Lower leg skin (tissue), 4 donors: ENCODE results near the gene CEMP1. TPM values are rescaled to one million over a fixed set of nuclear protein-coding genes. Genes with fewer than 3 reads are reported as not detected.
"Not testable (repeated sequence)": the region's sequence is repeated elsewhere in the genome, so short reads cannot be mapped to it uniquely, and the experiment has no call there.

Source experiments
- DNase-seq, 2 donors: peaks; one replicate each; pipeline ENCODE4 v3.0.0-alpha.2; 2019; ENCODE audit warnings: low spot score in 2 of 2
- H3K4me3 ChIP-seq: fragments of 200-600 bp; sonication (generic); 2 replicates; pipeline ENCODE4 v1.5.1; 2017; ENCODE audit warnings: mild to moderate bottlenecking, low read depth; ENCODE audit not compliant: poor library complexity, severe bottlenecking
- POLR2A ChIP-seq, 2 donors: fragments of 450-650 bp; IDR thresholded peaks; one replicate each; pipeline ENCODE4 v1.6.1; 2016 to 2017; ENCODE audit warnings: antibody characterized with exemption in 2 of 2, mild to moderate bottlenecking in 1 of 2, moderate library complexity in 1 of 2
- WGBS, 2 donors: methylation state at CpG; one replicate each; pipeline ENCODE4 v1.1.5; 2018; 5-methylcytosine and 5-hydroxymethylcytosine counted together
- intact Hi-C: fragments of 100-400 bp; cut with DNase I; formaldehyde crosslinking; loops from one replicate; pipeline ENCODE4 v1.15.0; 2023; ENCODE audit warnings: low total_unique reads
- total RNA-seq, 4 donors: library from RNA; depleted of rRNA; stranded (reverse); fragments of >200 nt; gene quantifications; one replicate each; pipeline ENCODE4 v1.1.0, GENCODE V29; 2016
- TF ChIP-seq, protein P1 (sequence below), 3 donors: fragments of 450-650 bp; IDR thresholded peaks; one replicate each; pipeline ENCODE4 v1.5.1; 2016; ENCODE audit warnings: antibody characterized with exemption in 3 of 3, mild to moderate bottlenecking in 3 of 3, moderate library complexity in 2 of 3

The CEMP1 gene
- total RNA-seq, 4 donors from 2014 or later: 0.17 to 5.9 (median 0.83) TPM

DNA sequence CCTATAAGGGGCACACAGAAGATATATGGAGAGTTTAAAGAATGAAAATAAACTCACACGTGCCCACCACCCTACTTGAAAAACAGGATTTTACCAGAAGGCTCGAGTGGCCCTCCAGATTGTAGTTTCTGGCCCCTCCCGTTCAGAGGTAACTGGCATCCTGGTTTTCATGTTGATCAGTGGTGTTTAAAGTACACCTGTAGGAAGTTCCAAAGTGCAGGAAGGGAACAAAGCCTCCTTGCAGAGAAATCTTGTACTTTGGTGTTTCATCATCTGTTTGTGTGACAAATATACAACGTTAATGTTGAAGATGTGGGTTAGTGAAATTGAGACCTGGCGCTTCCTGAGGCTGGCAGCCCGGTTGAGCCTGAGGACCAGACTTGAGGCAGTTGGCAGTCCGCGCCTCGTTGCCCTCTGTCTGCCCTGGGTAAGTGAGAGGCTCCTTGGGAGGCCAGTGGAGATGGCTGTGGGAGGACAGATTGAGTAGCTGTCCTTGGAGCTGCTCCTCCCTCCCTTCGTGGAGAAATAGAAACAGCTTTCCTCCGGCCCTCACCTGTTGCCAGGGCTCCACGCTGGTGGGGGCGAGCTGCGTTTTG, 19.2 kb upstream of the CEMP1 start:
- WGBS, 2 donors: 20 to 30% methylated on average over 1 of the region's 14 CpGs
- intact Hi-C loops, DNase-seq, H3K4me3 ChIP-seq: not testable (repeated sequence)

DNA sequence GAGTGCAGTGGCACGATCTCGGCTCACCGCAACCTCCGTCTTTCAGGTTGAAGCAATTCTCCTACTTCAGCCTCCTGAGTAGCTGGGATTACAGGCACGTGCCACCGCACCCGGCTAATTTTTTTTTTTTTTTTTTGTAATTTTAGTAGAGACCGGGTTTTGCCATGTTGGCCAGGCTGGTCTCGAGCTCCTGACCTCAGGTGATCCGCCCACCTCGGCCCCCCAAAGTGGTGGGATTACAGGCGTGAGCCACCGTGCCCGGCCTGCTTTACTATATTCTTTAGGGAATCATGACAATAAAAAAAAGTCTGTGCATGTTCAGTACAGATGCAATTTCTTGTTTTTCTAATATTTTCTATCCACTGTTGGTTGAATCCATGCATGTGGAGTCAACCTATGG, 12.6 kb upstream of the CEMP1 start:
- WGBS, 2 donors: 90 to 92% methylated on average over 14 of the region's 14 CpGs
- intact Hi-C loops, H3K4me3 ChIP-seq, DNase-seq: not testable (repeated sequence)

DNA sequence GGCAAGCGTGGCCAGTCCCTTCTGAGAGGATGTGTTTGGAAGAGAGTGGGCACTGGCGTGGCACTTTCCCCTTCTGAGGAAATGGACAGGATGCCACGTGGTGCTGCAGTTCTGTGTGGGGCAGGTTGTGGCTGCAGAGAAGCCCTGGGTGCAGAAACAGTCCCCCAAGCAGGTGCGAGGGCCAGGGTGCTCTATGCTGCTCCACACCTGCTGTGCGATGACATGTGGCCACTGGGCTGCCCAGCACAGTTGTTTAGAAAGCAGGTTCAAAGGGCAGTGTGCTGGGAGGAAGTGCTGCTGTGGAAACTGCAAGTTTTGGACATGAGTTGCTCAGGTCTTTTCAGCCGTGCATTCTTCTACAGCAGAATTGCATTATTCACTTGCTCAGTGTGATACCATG, 10.2 kb upstream of the CEMP1 start:
- 72 to 85% methylated on average over 3 to 6 of the region's 6 CpGs for WGBS, 2 donors
- intact Hi-C loops, DNase-seq, H3K4me3 ChIP-seq: not testable (repeated sequence)

DNA sequence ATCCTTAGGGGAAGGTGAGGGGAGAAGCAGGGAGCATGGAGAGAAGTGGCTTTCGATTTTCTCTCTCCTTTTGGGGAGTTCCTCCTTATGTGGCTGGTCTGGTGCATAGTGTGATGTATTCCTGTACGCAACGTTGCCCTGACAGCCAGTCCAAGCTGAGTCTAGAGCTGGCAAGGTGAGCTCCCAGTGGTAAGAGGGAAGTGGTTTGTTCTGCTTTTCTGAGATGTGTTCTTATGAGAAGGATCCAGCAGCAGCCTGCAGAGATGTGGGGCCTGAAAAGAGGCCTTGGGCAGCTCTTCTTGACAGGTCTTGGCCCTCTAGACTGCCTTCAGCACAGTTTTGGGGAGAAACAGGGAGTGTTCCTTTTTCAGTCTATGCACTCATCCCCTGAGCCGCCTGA, 9.7 kb upstream of the CEMP1 start:
- 72 to 75% methylated on average over 4 of the region's 4 CpGs for WGBS, 2 donors
- H3K4me3 ChIP-seq, intact Hi-C loops, DNase-seq: not testable (repeated sequence)

DNA sequence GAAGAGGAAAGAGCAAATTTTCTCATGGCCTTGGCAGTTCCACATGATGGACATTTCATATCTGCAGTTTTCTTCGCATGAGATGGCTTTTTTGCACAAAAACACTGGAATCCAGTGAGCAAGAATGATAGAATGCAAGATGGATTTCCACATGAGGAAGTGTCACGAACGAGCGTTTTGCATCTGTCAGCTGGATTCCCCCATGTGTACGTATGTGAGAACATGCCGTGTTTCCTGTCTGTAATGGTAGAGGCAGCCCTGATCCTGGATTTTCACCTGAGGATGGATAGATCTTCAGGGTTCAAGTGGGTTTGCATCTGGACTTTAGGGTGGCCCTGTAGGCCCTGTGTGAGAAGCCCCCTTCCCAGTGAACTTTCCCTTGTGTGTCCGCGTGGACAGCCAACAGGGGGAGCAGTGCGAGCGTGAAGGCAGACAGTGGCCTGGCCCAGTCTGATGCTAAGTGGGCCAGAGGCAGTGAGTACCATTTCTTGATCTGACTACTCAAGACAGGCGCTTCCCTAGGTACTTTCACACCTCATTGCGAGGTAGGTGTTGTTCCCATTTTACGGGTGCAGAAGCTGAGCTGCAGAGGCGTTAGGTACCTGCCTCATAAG, 8.7 kb upstream of the CEMP1 start:
- 54 to 59% methylated on average over 14 of the region's 14 CpGs for WGBS, 2 donors
- intact Hi-C loops, H3K4me3 ChIP-seq: not testable (repeated sequence)
- peak in 1 of 2 donors; percentile 85 for DNase-seq

DNA sequence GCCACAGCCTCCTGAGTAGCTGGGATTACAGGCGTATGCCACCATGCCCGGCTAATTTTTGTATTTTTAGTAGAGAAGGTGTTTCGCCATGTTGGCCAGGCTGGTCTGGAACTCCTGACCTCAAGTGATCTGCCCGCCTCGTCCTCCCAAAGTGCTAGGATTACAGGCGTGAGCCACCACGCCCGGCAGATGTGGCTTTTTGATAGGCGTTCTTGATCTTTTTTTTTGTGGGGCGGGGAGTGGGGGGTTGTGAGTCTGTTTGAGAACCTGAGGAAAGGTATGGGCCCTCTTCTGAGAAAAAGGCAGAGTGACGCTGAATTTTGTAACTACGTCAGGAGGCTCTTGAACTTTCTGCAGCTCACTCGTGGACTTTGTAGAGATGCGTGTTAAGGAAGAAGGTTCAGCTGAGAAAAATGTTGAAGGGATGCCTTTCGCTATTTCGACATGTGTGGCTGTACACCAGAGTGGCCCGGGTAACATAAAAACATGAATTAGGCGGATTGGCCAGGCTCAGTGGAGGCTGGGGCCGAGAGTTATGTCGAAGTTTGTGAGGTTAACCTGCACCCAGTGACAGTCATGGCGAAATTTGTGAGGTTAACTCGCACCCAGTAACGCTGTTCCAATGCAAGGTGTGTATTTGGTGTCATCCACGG, 8.1 kb upstream of the CEMP1 start:
- DNase-seq: peak in 1 of 2 donors; percentile 75
- intact Hi-C loops, H3K4me3 ChIP-seq: not testable (repeated sequence)
- WGBS, 2 donors: 79 to 83% methylated on average over 24 of the region's 24 CpGs

DNA sequence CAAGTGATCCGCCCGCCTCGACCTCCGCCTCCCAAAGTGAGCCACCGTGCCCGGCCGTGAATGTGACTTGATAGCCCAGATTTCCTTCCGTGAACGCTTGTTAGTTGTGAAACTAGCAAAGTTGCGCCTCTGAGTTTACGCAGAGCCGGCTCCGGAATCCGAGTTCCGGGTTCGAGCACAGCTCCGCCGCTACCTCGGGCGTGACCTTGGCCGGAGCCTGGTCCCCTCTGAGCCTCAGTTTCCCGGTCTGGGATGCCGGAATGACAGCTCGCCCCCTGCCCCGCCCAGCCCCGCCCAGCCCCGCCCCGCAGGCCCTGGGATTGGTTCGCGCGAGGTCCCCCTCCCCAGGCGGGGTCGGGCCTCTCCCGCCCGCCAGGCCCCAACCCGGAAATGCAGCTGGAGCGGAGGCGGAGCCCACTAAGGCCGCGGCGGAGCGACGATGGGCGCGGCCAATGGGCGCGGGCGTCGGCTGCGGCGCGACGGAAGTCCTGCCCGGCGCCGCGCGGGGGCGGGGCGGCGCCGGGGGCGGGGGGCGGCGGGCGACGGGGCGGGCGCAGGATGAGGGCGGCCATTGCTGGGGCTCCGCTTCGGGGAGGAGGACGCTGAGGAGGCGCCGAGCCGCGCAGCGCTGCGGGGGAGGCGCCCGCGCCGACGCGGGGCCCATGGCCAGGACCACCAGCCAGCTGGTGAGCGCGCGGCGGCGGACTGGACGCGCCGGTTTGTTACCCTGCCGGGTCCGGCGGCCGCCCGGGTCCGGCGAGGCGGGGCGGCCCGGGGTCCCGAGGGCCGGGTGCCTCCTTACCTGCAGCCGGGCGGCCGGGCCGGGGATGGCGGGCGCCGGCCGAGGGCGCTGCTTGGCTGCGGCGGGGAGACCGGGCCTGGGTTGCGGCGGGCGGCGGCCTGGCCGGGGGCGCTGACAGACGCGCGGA, 6.5 kb upstream of the CEMP1 start, which contains the start of gene PDPK1:
PDPK1 (plus strand) TSS at position 571 of the 929 bp plus-strand sequence; CDS start at position 663, 92 bp downstream.
- 0% methylated on average over 13 to 35 of the region's 126 CpGs for WGBS, 2 donors
- TF ChIP-seq POLR2A (IDR thresholded peaks at IDR 0.05): no peak
- TF ChIP-seq, protein P1, sequence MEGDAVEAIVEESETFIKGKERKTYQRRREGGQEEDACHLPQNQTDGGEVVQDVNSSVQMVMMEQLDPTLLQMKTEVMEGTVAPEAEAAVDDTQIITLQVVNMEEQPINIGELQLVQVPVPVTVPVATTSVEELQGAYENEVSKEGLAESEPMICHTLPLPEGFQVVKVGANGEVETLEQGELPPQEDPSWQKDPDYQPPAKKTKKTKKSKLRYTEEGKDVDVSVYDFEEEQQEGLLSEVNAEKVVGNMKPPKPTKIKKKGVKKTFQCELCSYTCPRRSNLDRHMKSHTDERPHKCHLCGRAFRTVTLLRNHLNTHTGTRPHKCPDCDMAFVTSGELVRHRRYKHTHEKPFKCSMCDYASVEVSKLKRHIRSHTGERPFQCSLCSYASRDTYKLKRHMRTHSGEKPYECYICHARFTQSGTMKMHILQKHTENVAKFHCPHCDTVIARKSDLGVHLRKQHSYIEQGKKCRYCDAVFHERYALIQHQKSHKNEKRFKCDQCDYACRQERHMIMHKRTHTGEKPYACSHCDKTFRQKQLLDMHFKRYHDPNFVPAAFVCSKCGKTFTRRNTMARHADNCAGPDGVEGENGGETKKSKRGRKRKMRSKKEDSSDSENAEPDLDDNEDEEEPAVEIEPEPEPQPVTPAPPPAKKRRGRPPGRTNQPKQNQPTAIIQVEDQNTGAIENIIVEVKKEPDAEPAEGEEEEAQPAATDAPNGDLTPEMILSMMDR (IDR thresholded peaks at IDR 0.05): no peak
- intact Hi-C loops: no loop called here
- peak within 1 kb of the TSS; percentile 40 for H3K4me3 ChIP-seq
- peak; percentile 91 to 98 for DNase-seq

DNA sequence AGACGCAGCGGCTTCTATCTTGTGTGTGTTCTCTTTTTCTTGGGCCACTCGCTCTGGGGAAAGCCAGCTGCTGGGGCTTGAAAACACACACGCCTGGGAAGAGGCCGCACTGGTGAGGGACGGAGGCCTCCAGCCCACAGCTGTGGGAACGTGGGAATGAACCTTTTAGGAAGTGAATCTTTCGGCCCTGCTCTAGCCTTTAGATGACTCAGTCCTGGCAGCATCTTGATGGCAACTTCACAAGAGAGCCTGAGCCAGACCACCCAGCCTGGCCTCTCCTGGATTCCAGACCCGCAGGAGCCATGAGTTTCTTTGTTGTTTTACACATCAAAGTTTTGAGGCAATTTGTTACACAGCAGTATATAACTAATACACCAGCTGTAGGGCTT, 4.4 kb upstream of the CEMP1 start:
- intact Hi-C loops: no loop called here
- WGBS, 2 donors: 47 to 64% methylated on average over 9 of the region's 9 CpGs
- peak; percentile 47 to 89 for DNase-seq
- H3K4me3 ChIP-seq: no peak overlapping the region
- TF ChIP-seq, protein P1 (IDR thresholded peaks at IDR 0.05): no peak
- no peak for TF ChIP-seq POLR2A (IDR thresholded peaks at IDR 0.05)

DNA sequence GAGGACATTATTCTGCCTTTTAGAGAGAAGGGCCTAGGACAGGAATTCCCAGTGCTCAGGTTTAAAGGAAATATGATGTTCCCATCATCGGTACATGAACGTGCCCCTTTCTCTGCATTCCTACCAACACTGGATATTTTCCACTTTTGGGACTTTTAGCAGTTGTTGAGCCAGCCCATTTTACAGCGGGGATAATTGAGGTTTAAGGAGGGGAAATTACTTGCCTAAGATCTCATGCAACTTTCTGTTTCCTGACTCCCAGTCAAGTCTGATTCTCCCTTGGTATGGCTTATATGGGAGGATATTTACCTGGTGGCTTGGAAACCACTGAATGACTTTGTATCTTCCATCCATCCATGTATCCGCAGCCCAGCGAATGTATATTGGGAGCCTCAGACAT, 3.1 kb upstream of the CEMP1 start:
- intact Hi-C loops, H3K4me3 ChIP-seq, DNase-seq: not testable (repeated sequence)
- 89 to 97% methylated on average over 5 of the region's 5 CpGs for WGBS, 2 donors
